GM19035 (cell line): ENCODE data around the gene FERMT1.
"Not testable (repeated sequence)": the region's sequence is repeated elsewhere in the genome, so short reads cannot be mapped to it uniquely, and the experiment has no call there.

Experiments
- ATAC-seq: cut with Tn5 transposase; IDR thresholded peaks from one replicate; pipeline ENCODE4 v1.9.1; 2021; ENCODE audit not compliant: unreplicated experiment

The FERMT1 gene

DNA sequence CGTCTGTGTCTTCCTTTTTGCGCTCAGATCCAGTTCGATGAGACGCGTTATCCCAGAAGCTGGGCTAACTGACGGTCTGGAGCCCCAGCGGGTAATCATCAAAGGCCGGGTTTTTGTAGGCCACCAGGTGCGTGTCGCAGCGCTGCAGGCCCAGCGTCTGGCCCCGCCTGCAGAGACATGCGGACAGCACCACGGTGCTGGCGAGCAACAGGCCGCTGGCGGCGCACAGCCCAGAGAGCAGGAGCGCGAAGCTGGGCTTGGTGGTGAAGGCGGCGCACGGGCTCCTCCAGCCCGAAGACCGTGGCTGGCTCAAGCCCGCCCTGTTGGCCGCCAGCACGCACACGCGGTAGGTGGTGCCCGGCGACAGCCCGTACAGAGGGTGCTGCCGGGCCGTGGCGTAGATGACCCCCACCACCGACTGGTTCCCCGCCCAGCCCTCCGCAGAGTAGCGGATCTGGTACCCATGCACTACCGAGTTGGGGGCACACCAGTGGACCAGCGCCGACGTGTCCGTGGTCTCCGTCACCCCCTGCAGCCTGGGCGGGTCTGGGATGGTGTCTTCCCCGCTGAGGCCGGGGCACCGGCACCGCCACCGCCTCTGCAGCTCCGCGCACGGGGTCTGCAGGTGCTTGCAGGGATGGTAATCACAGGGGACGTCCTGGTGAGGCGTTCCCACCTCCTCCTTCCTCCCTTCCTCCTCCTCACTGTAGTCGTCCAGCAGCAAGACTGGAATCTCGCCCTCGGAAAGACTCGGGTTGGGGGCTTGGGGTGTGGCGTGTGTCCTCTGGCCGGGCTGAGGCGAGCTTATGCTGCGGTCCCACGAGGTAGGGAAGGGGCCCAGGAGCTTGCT lies 81.6 kb downstream of the FERMT1 start:
- ATAC-seq, result no peak

DNA sequence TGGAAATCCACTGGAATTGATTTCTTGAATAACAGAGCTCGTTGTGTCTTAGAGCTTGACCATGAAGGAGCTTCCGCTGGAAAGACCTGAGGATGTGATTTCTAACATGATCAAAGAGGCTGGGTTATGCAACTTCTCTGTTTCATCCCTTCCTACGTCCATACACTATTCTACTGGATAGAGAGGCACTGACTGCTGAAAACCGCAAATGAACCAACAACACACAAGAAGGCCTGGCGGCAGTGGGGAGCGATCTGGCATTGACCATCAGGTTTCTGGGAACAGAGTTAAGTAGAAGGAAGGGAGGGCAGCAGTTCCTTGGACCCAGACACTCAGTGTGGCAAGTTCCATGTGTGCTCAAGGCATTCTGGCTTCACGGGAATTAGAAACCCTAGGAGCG lies 82.3 kb downstream of the FERMT1 start:
- ATAC-seq, result no peak

DNA sequence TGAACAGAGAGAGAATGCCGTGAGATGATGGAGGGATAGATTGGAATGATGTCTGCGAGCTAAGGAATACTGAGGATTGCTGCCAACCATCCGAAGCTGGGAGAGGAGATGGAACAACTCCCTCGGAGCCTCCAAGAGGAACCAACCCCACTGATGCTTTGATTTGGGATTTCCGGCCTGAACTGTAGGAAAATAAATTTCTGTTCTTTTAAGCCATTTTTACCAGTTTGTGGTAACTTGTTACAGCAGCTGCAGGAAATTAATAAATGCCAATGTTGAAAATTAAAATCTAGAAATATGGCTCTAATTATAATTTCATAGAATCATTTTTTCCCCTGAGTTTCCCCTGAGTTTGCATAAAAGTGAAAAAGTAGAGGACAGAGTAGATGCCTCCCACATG lies 83.1 kb downstream of the FERMT1 start:
- ATAC-seq, result no peak

DNA sequence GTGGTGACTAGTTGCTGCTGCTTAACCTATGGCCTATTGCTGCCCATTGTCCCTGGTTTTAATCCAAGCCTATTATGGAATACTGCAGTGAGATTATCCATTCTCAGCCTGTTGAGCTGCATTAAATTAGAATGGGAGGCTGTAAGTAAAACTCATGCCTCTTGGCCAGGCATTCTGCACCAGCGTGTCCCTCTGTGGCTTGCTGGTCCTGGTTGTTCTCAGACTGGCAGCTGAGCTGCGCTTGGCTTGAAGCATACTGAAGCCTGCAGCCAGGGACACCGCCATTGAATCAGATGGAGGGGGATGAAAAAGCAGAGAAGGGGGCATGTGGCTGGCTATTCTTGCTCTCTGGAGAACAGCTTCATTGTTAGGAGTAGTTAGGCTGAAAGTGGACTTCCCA lies 84.6 kb downstream of the FERMT1 start:
- no peak for ATAC-seq

DNA sequence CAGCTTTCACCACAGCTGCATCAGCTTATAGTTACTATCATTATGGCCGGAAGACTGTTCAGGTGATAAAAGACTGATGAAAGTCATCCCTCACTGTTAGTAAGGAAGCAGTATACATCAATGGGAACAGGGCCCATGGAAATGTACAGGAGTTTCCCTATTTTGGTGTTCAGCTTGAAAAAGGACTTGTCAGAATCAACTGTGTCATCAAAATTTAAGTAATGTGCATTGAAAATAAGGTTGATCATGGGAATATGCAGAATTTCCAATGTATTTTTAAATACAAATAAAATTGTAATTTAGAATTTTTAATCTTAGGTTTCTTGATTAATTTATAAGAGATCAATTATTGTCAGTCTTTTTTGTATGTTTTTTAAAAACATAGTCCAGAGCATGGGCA lies 85.7 kb downstream of the FERMT1 start:
- no peak for ATAC-seq

DNA sequence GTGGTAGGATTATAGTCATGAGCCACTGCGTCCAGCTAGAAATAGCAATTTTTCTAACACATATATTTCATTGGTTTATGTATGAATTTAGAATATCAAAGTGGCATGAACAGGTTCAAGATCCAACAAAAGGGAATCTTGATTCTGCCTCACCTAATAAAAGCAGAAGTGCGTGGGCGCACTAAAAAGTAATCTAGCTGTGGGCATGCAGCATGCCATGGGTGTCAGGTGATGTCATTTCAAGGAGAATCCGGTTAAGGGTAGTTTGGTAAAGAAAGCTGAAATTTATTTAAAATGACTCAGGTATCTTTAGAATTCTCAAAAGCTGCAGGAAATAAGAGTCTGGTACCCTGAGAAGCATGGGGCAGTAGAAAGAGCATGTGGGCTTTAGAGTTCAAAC lies 86.6 kb downstream of the FERMT1 start:
- ATAC-seq, result no peak

DNA sequence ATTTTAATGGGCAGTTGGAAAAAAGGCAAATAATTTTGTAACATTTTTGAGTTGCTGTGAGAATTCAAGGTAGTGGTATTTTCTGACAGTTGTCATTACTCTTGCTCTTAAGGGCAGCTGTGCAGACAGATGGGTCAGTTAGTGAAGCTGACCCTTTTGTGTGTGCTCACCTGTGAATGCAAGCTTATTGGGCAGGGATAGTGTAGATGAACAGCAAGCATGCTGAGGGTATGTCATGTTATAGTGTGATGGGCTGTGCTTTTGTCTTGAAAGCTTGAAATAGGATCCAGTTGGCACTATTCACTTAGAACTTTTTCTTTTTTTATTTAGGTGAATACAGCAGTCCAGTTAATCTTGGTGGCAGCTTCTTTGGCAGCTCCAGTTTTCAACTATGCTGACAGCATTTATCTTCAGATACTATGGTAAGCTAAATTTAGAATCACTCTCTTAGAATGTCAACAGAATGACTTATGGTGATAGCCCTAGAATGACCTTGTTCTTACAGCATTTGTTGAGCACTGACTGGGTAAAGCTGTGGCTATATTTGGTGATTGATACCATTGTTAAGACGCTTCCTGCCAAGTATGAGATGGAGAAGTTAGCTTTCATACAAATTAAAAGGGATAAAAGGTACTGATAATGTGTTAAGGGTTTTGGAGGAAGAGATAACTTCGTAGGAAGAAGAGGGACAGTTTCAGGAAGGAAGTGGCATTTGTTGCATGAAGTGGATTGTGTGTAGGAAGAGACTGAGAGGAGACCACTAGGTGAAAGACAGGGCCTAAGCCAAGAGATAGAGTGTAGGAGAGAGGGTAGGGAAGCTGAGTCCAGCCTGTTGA lies 88.5 kb downstream of the FERMT1 start:
- no peak for ATAC-seq

DNA sequence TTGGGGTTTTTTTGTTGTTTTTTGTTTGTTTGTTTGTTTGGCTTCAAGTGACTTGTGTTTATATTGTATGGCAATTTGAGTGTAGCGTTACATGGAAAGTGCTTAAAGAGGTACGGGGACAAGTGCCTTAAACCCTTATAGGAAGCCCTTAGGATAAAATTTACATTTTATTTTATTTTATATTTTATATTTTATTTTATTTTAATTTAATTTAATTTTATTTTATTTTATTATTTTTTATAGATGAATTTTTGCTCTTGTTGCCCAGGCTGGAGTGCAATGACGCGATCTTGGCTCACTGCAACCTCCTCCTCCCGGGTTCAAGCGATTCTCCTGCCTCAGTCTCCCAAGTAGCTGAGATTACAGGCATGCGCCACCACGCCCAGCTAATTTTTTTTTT lies 89.9 kb downstream of the FERMT1 start:
- ATAC-seq, result not testable (repeated sequence)

DNA sequence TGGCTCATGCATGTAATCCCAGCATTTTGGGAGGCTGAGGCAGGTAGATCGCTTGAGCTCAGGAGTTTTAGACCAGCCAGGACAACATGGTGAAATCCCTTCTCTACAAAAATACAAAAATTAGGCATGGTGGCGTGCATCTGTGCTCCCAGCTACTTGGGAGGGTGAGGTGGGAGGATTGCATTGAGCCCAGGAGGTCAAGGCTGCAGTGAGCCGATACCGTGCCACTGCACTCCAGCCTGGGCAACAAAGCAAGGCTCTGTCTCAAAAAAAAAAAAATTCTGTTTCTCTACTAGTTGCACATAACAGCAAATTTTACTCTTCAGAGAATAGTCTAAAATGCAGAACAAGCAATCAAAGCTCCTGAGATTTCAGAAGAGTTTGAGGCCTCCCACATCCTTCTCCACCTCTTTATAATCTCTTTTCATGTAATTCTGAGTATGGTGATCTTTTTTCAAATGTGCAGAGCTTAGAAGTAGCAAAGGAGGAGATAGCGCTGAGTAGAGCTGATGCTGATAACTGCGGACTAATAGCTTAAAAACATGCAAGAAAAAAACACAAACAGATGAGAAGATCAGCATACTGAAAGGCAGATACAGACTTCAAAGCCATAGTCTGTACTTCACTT lies 92.3 kb downstream of the FERMT1 start:
- ATAC-seq, result no peak

DNA sequence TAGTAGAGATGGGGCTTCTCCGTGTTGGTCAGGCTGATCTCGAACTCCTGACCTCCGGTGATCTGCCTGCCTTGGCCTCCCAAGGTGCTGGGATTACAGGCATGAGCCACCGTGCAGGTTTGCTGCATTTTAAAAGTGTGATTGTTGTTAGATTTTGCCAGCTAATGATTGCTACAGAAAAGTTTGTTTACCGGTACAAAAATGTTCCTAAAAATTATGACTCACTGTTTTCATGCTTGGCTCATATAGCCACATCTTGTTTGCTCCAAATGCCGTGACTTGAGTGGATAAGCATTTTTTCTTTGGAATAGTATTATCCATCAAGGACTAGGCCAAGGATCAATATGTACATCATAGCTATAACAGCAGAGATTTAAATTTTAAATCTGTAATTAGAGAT lies 93.3 kb downstream of the FERMT1 start:
- no peak for ATAC-seq

DNA sequence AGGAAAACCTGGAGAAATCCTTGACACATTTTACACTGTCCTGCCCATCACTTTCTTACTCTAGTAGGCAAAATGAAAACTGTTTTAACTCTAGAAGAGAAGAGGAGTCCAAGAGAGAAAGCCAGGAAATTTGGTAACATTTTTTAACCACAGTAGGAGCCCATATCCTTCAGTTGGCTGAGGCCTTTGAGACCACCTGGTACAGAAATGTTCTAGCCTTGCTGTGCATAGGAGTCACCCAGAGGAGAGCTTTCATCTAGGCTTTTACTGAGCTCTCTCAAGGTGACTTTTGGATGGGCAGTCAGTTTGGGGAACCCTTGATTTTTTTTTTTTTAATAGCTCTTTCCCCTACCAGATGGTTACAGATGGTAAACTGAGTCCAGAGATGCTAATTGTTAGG lies 94.0 kb downstream of the FERMT1 start:
- no peak for ATAC-seq

DNA sequence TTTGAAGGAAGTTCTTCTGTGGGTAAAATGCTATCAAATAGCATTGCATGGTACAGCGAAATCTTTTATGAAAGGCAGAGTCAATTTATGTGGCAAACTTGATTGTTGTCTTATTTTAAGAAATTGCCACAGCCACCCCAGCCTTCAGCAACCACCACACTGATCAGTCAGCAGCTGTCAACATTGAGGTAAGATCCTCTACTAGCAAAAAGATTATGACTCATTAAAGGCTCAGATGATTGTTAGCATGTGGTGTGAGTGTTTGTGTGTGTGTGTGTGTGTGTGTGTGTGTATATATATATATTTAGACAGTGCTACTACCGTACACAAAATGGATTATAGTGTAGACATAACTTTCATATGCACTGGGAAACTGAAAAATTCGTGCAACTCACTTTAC lies 96.8 kb downstream of the FERMT1 start:
- ATAC-seq, result no peak
